ENCODE results near the gene SYTL1. TPM values are rescaled to one million over a fixed set of nuclear protein-coding genes. Genes with fewer than 3 reads are reported as not detected.

The SYTL1 gene
- polyA plus RNA-seq, 1 of the 3 experiments (the other 2 are of a cell fraction), result 3.0 TPM

GRCh38 chr1:27397110-27397509 lies 55.3 kb downstream of the SYTL1 start (continued):
- TF ChIP-seq REST (IDR thresholded peaks at IDR 0.05; ENCODE audit: low read depth, low read length), result no peak
- no peak for TF ChIP-seq NRF1 (IDR thresholded peaks at IDR 0.05; ENCODE audit: low read depth, low read length)
- TF ChIP-seq RCOR1 (IDR thresholded peaks at IDR 0.05; ENCODE audit: low read length), result no peak
- TF ChIP-seq RXRA (IDR thresholded peaks at IDR 0.05; ENCODE audit: borderline replicate concordance, low read depth), result no peak
- TF ChIP-seq ZBTB33 (IDR thresholded peaks at IDR 0.05; ENCODE audit: borderline replicate concordance, low read depth), result no peak
- TF ChIP-seq SMC3 (IDR thresholded peaks at IDR 0.05; ENCODE audit: low read depth, low read length), result no peak

- peaks cover 0 to 4% of the 10 kb centered on the region in 2 experiments for H3K36me3 ChIP-seq (replicated peaks in 1 of 2; ENCODE audit: control insufficient read depth in 1 of 2, insufficient read depth in 2 of 2, low read length in 1 of 2)
- DNase-seq, result no peak
- H4K20me1 ChIP-seq (ENCODE audit: insufficient read depth), result no peaks in the 10 kb centered on the region
- TF ChIP-seq RXRA (IDR thresholded peaks at IDR 0.05; ENCODE audit: borderline replicate concordance, low read depth), result no peak
- no peak for TF ChIP-seq USF2 (IDR thresholded peaks at IDR 0.05; ENCODE audit: borderline replicate concordance, low read depth, low read length)
- TF ChIP-seq MAX (IDR thresholded peaks at IDR 0.05; ENCODE audit: low read depth), result no peak
- TF ChIP-seq FOXJ3 (CRISPR knock-in tag; IDR thresholded peaks at IDR 0.05), result no peak
- no peak for TF ChIP-seq FOXM1 (IDR thresholded peaks at IDR 0.05; ENCODE audit: low read depth)
- TF ChIP-seq TEAD4 (IDR thresholded peaks at IDR 0.05; ENCODE audit: borderline replicate concordance, insufficient read depth), result no peak
- no peak for TF ChIP-seq NRF1 (IDR thresholded peaks at IDR 0.05; ENCODE audit: low read depth, low read length)
- TF ChIP-seq RCOR1 (IDR thresholded peaks at IDR 0.05; ENCODE audit: low read length), result no peak
- no peak for TF ChIP-seq MEF2A (IDR thresholded peaks at IDR 0.05; ENCODE audit: borderline replicate concordance, low read depth)
- TF ChIP-seq RFX5 (IDR thresholded peaks at IDR 0.05; ENCODE audit: low read length), result no peak
- TF ChIP-seq POLR2AphosphoS5 (IDR thresholded peaks at IDR 0.05; ENCODE audit: low read depth, low read length), result no peak
- no peak for TF ChIP-seq CTCF (IDR thresholded peaks at IDR 0.05)
- no peak for TF ChIP-seq GATA2 (CRISPR knock-in tag; IDR thresholded peaks at IDR 0.05)
- no peak overlapping the region for H3K9ac ChIP-seq
- 79% methylated on average over 3 of the region's 7 CpGs for WGBS (ENCODE audit: low lambda C conversion rate)
- peaks cover 10% of the 10 kb centered on the region; the same call in 1 of the 2 replicates for H3K79me2 ChIP-seq (ENCODE audit: insufficient read depth)
- no peak overlapping the region for H3K4me3 ChIP-seq (ENCODE audit: low read depth in 2 of 2, low read length in 1 of 2)
- CTCF ChIA-PET, result interaction anchor here (0.7 to 20.0 kb wide), 7 partner anchors 11 to 353 kb away, joined by 3 to 731 read pairs (median 4); partner anchors contain the start of gene AHDC1
- no peaks in the 10 kb centered on the region for H3K9me2 ChIP-seq
- peaks cover 0 to 16% of the 10 kb centered on the region in 2 experiments; a peak in 1 of 4 replicates for H3K4me1 ChIP-seq (ENCODE audit: control insufficient read depth in 1 of 2, insufficient read depth in 2 of 2, low read depth in 1 of 2, low read length in 1 of 2)
- no peaks in the 10 kb centered on the region for H3K9me3 ChIP-seq
- H3K4me2 ChIP-seq, result no peak overlapping the region
- POLR2A ChIA-PET, result no interaction called here
- H3K27ac ChIP-seq (ENCODE audit: low read depth in 2 of 2, low read length in 1 of 2), result no peak overlapping the region
- H3K27me3 ChIP-seq (ENCODE audit: insufficient read depth), result no peaks in the 10 kb centered on the region
- H2AFZ ChIP-seq (ENCODE audit: low read depth), result no peak overlapping the region
- peaks cover 15% of the 10 kb centered on the region for H3F3A ChIP-seq (replicated peaks; ENCODE audit: insufficient read depth)
Observed at GRCh38 chr1:27397749-27398148, 55.9 kb downstream of the SYTL1 start.
